Posterior cingulate gyrus (tissue), 11 donors: ENCODE results near the gene IFNAR1.
"Not testable (repeated sequence)": the region's sequence is repeated elsewhere in the genome, so short reads cannot be mapped to it uniquely, and the experiment has no call there.

Experiments
- DNase-seq, 10 donors: peaks; one replicate each; pipeline versions ENCODE4 v3.0.0 to v3.0.0-alpha.2; 2020 to 2021; ENCODE audit warnings: mixed read lengths in 3 of 10
- intact Hi-C: fragments of 100-400 bp; cut with DNase I; formaldehyde crosslinking; loops from one replicate; pipeline ENCODE4 v1.15.1; 2023

The IFNAR1 gene

DNA sequence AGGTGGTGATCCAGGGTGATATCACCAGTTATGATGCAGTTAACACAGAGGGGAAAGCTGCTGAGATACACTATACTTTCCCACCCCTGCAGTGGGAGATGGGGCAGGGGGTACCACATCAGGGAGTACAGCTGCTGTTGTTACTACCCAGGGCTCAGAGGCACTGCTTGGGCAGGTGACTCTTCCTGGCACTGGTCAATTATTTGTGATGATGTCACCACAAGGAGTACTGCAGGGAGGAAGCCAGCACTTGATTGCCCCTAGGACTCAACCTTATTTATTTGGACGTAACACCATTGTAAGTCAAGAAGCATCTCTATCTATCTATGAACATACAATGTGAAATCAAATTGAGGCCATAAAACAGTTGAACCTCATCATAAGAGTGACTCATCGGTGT is 10.1 kb downstream of the IFNAR1 start:
- intact Hi-C loops: no loop called here
- no peak for DNase-seq

DNA sequence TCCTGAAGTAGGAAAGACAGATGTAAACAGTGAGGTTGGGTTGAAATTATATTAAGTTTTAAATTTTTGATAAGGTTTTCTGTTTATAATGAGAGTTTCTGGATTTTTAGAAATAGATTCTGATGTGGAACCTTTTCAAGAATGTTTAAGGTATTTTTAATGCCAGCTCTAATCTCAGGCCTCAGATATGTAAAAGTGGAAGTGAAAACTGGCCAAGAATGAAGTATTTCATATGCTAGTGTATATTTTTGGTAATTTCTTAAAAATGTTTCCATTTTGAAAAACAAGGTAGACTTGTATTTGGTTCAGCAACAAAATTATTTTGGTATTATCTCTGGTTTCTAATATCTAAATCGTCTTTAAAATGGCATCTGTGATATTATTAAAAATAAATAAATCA is 14.4 kb downstream of the IFNAR1 start:
- intact Hi-C loops: no loop called here
- DNase-seq: no peak

DNA sequence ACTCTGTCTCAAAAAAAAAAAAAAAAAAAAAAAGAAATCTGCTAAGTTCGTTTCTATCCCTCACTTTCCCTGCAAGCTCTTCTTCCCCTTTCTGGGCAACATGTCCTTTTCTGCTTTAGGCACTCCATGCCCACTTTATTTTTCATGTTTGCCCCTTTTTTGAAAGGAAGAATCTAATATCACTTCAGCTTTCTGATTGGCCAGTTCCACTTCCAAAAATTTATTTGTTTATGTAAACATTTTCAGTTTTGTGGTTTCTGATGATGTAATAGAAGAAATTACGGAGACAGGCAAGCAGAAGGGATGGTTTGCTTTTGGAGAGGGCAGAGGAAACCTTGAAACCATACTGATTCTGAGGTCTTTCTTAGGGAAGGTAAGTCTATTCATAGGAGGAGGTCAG is 15.1 kb downstream of the IFNAR1 start:
- intact Hi-C loops: no loop called here
- no peak for DNase-seq

DNA sequence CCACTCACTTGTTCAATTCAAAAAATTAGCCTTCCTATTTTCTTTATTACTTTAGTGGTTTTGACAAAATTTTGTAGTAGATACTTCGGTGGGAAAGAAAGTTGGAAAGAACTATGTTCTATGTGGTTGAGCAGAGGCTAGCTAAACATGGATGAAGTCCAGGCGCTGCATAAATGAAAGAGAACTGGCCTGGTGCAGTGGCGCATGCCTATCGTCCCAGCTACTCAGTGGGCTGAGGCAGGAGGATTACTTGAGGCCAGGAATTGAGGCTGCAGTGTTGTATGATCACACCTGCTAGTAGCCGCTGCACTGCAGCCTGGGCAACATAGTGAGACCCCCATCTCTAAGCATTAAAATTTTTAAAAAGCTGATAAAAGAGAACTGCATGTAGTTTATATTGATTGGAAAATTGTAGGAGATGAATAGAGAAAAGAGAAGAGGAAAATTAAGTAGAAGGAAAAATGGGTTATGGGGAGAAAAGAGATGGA is 21.0 kb downstream of the IFNAR1 start:
- no peak for DNase-seq
- intact Hi-C loops: no loop called here

DNA sequence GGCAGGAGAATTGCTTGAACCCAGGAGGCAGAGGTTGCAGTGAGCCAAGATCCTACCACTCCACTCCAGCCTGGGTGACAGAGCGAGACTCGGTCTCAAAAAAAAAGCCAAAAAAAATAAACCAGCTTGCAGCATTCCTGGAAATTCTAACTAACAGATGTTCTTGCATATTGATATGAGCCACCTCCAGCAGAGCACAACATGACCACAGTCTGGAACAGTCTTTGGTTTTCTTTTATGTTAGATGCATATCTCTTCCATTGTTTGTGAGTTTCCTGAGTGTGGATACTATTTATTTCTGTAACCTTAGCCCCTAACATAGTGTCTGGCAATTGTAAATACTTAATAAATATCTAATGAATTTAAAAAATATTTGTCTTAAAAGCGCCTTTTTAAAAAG is 23.9 kb downstream of the IFNAR1 start:
- DNase-seq: no peak
- intact Hi-C loops: no loop called here

GRCh38 chr21:33350676-33351075 is 25.9 kb downstream of the IFNAR1 start:
- intact Hi-C loops: no loop called here

GRCh38 chr21:33355355-33355754 is 30.6 kb downstream of the IFNAR1 start:
- no peak for DNase-seq
- intact Hi-C loops: no loop called here

More at GRCh38 chr21:33350676-33351075, 25.9 kb downstream of the IFNAR1 start:
- DNase-seq: no peak

DNA sequence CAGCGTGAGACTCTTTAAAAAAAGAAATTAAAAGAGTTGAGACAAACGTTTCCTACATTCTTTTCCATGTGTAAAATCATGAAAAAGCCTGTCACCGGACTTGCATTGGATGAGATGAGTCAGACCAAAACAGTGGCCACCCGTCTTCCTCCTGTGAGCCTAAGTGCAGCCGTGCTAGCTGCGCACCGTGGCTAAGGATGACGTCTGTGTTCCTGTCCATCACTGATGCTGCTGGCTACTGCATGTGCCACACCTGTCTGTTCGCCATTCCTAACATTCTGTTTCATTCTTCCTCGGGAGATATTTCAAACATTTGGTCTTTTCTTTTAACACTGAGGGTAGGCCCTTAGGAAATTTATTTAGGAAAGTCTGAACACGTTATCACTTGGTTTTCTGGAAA is 31.2 kb downstream of the IFNAR1 start:
- intact Hi-C loops: no loop called here
- no peak for DNase-seq

DNA sequence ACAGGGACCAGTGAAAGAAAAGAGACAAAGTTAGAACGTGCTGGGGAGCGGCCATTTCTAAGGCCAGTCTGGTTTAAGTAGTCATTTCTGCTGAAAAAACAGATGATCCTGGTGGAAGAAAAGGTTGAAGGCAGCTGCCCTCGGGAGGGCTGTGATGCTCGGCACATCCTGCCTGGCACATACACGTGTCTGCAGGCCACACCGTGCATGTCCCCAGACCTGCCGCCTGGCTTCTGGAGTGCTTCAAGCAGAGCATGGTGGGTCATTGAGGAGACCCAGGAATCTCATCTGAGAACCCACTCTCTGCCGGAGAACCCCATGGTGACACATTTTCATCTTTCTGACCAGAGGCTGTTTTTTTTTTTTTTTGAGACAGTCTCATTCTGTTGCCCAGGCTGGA is 32.4 kb downstream of the IFNAR1 start:
- intact Hi-C loops: no loop called here
- no peak for DNase-seq

- intact Hi-C loops: no loop called here
- no peak for DNase-seq
These were observed 34.7 kb downstream of the IFNAR1 start for GRCh38 chr21:33359446-33359845.

DNA sequence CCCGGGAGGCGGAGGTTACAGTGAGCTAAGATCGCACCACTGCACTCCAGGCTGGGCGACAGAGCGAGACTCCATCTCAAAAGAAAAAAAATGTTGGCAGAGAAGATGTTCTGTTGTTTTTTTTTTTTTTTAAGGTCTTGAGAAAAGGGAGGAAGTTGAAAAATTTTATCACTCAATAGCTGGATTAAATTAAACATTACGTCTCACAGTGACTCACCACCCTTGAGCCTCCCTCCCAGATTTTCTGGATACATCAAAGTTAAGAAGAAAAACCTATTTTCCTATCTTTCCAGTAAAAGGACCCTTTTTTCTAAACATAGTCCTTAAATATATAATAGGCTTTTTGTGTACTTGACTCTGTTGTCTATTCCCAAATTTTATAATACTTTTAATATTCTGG is 35.5 kb downstream of the IFNAR1 start:
- no peak for DNase-seq
- intact Hi-C loops: loop anchor here (2.0 kb wide), 1 partner anchor 85 kb away; no protein-coding TSS in a partner anchor

DNA sequence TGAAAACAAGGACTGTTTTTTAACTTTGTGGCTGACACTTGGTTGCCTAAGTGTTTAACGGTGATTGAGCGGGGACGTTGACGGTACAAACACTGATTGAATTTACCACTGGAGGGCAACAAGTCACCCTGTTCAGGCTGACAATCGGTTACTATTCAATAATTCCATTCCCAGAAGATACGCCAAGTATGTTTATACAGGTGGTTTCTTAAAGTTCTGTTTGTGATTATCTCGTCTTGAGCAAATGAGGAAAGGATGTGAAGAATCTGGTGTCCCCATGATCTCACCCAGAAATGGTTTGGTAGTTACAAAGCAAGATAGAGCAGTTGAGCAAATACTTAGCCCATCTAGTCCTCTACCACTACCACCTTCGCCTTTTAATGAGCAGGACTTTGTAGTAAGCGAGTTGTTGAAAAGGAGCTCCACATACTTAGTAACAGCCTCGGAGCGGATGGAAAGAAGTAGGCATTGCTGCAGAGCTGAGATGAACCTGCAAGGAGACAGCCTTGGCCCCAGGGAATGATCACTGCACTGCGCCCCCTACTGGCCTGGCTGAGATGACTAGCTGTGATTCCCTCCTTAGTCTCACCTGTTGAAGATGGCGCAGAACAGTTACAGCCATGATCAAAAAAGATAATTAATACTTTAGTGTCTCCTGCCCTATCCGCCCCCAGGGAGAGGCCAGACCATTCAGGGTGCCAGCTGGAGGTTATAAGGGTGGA is 36.3 kb downstream of the IFNAR1 start:
- intact Hi-C loops: loop anchor here (1.0 to 2.0 kb wide), 2 partner anchors 84 to 161 kb away; no protein-coding TSS in a partner anchor
- DNase-seq: peak; percentile 42 to 94 (median 76)

DNA sequence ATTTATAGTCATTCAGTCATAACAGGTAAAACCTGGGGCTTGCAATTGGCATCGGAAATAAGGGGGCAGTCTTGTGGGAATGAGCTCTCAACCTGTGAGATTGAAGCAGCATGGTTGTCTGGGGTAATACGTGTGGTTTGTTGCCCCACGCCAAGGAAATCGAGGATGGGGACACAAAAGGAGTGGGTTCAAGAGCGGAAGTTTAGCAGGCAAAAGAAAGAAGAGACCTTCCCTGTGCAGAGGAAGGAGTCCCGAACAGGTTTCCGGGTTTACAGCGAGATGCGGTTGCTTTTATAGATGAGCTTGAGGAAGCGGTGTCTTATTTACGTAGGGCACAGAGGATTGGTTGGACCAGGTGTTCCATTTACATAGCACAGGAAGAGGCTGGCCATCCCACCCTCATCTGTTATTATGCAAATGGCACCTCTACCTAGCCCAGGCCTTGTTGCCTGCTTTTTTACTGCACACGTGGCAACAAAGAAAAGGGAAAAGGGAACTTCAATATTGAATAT is 37.3 kb downstream of the IFNAR1 start:
- intact Hi-C loops: no loop called here
- DNase-seq: no peak

GRCh38 chr21:33363911-33364609 is 39.3 kb downstream of the IFNAR1 start:
- DNase-seq, intact Hi-C loops: not testable (repeated sequence)

DNA sequence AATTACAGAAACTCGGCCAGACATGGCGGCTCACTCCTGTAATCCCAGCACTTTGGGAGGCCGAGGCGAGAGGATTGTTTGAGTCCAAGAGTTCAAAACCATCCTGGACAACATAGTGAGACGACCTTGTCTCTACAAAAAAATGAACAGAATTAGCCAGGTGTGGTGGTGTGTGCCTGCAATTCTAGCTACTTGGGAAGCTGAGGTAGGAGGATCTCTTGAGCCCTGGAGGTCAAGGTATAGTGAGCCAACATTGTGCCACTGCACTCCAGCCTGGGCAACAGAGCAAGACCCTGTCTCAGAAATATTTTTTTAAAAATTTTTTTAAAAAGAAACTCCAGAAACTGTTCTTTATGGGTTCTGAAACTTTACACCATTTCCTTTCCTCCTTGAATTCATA is 40.1 kb downstream of the IFNAR1 start:
- intact Hi-C loops: no loop called here
- no peak for DNase-seq

- DNase-seq: no peak
- intact Hi-C loops: no loop called here
These were observed 42.7 kb downstream of the IFNAR1 start for GRCh38 chr21:33367309-33367973.

- intact Hi-C loops: no loop called here
- DNase-seq: no peak
These were observed 43.4 kb downstream of the IFNAR1 start for GRCh38 chr21:33368124-33368523.

- intact Hi-C loops: no loop called here
- no peak for DNase-seq
These were observed 43.8 kb downstream of the IFNAR1 start for GRCh38 chr21:33368576-33368975.

GRCh38 chr21:33369586-33369985 is 44.8 kb downstream of the IFNAR1 start:
- intact Hi-C loops: no loop called here
- DNase-seq: no peak

GRCh38 chr21:33370305-33370704 is 45.5 kb downstream of the IFNAR1 start:
- DNase-seq: no peak
- intact Hi-C loops: no loop called here

DNA sequence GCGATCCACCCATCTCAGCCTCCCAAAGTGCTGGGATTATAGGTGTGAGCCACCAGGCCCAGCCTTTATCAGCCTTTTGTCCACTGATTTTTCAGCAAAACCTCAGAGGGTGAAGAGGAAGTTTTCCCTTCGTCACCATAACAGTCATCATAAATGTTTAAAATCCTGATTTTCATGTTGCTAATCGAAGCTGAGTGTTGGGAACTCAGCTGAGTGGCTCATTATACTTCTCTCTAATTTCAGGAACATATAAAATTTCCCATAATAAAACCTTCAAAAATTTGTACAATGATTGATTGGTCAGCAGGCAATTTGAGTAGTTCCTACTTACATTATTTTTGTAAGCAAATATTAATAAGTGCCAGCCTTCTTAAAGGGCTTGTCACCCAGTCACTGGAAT is 46.6 kb downstream of the IFNAR1 start:
- no peak for DNase-seq

More for the DNA sequence above, 46.6 kb downstream of the IFNAR1 start:
- intact Hi-C loops: no loop called here
